Fibroblast of villous mesenchyme (primary cell): ENCODE measurements around the gene GNS. TPM values are rescaled to one million over a fixed set of nuclear protein-coding genes. Genes with fewer than 3 reads are reported as not detected.

Source experiments
- DNase-seq: peaks from one replicate; pipeline ENCODE4 v3.0.0-alpha.2; 2010; ENCODE audit warnings: low read depth
- H3K4me3 ChIP-seq: 2 replicates; pipeline ENCODE4 v1.5.1; 2011; ENCODE audit warnings: low read depth, mild to moderate bottlenecking, low read length
- CTCF ChIP-seq: IDR thresholded peaks from 2 replicates; pipeline ENCODE4 v1.5.1; 2012; ENCODE audit warnings: low read depth, mild to moderate bottlenecking, low read length; ENCODE audit not compliant: insufficient read depth
- total RNA-seq: library from RNA; depleted of rRNA; stranded (reverse); fragments of >200 nt; gene quantifications from 2 replicates; pipeline ENCODE4 v1.2.3, GENCODE V29; 2012

Gene GNS
- total RNA-seq, 1 donor: 166 TPM

GRCh38 chr12:64791036-64791435, 31.8 kb upstream of the GNS start:
- no peak for DNase-seq
- H3K4me3 ChIP-seq: no peak overlapping the region
- no peak for TF ChIP-seq CTCF

GRCh38 chr12:64790166-64790565, 31.0 kb upstream of the GNS start:
- no peak for DNase-seq
- no peak for TF ChIP-seq CTCF
- no peak overlapping the region for H3K4me3 ChIP-seq

GRCh38 chr12:64785838-64786237, 26.6 kb upstream of the GNS start:
- no peak for TF ChIP-seq CTCF
- H3K4me3 ChIP-seq: no peak overlapping the region
- DNase-seq: no peak

- no peak for DNase-seq
- H3K4me3 ChIP-seq: no peak overlapping the region
- no peak for TF ChIP-seq CTCF
Observed at GRCh38 chr12:64782191-64782876, 23.1 kb upstream of the GNS start.

GRCh38 chr12:64781280-64782190, 22.3 kb upstream of the GNS start:
- no peak overlapping the region for H3K4me3 ChIP-seq
- no peak for TF ChIP-seq CTCF
- no peak for DNase-seq

- no peak for DNase-seq
- no peak for TF ChIP-seq CTCF
- H3K4me3 ChIP-seq: peak overlapping the region; percentile 44
Observed at GRCh38 chr12:64780531-64781279, 21.5 kb upstream of the GNS start.
